HL-60 (cell line): Measurements from ENCODE around the gene CELF1.
"Not testable (repeated sequence)": the region's sequence is repeated elsewhere in the genome, so short reads cannot be mapped to it uniquely, and the experiment has no call there.

ENCODE experiments used
- DNase-seq, 2 experiments: peaks; one replicate each; pipeline ENCODE4 v3.0.0-alpha.2; 2010 to 2020; ENCODE audit warnings: low read depth in 1 of 2, low spot score in 1 of 2
- H3K27ac ChIP-seq: fragments of 250-450 bp; sonication (Bioruptor Pico); replicated peaks from 2 replicates; pipeline ENCODE4 v1.5.1; 2020; ENCODE audit warnings: mild to moderate bottlenecking, moderate library complexity
- H3K27me3 ChIP-seq: fragments of 250-450 bp; sonication (Bioruptor Pico); 2 replicates; pipeline ENCODE4 v1.5.1; 2021; ENCODE audit warnings: mild to moderate bottlenecking, moderate library complexity; ENCODE audit not compliant: insufficient read depth, poor library complexity, severe bottlenecking
- H3K4me3 ChIP-seq: replicated peaks from 2 replicates; pipeline ENCODE4 v1.5.1; 2011; ENCODE audit warnings: mild to moderate bottlenecking, control low read depth, low read length; ENCODE audit not compliant: insufficient read depth
- CTCF ChIP-seq: IDR thresholded peaks from one replicate; pipeline ENCODE4 v1.5.1; 2011; ENCODE audit warnings: low read length, control low read depth, inconsistent platforms; ENCODE audit not compliant: insufficient read depth
- GABPA ChIP-seq: IDR thresholded peaks from 2 replicates; pipeline ENCODE4 v1.6.1; 2012; ENCODE audit warnings: low read depth
- POLR2AphosphoS5 ChIP-seq: IDR thresholded peaks from 2 replicates; pipeline ENCODE4 v1.6.1; 2012; ENCODE audit warnings: low read depth
- SPI1 ChIP-seq: IDR thresholded peaks from 2 replicates; pipeline ENCODE4 v1.6.1; 2012; ENCODE audit warnings: low read depth, mild to moderate bottlenecking, borderline replicate concordance
- TF ChIP-seq, protein P1 (sequence below): IDR thresholded peaks from 2 replicates; pipeline ENCODE4 v1.6.1; 2012; ENCODE audit warnings: low read depth; ENCODE audit not compliant: insufficient replicate concordance

Gene CELF1

DNA sequence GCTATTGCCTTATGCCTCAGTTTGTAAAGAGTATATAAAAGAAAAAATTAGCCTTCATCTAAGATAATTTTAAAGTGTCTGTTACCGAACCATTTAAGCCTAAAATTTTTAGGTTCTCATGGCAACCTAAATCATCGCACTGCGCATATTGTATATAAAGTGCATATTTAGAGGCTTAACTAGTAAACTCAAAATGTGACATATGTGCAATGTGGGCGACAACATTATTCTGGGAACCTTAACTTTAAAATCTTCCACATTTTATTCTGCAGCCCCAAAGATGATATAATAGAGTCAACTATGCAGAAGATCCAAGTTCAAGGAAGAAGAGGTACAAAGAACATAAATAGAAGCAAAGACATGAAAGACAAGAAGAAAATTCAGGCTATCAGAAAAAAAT lies 23.0 kb downstream of the CELF1 start:
- no peak for DNase-seq
- TF ChIP-seq GABPA (no peak), SPI1 (no peak), POLR2AphosphoS5 (no peak), CTCF (no peak)
- TF ChIP-seq, protein P1, sequence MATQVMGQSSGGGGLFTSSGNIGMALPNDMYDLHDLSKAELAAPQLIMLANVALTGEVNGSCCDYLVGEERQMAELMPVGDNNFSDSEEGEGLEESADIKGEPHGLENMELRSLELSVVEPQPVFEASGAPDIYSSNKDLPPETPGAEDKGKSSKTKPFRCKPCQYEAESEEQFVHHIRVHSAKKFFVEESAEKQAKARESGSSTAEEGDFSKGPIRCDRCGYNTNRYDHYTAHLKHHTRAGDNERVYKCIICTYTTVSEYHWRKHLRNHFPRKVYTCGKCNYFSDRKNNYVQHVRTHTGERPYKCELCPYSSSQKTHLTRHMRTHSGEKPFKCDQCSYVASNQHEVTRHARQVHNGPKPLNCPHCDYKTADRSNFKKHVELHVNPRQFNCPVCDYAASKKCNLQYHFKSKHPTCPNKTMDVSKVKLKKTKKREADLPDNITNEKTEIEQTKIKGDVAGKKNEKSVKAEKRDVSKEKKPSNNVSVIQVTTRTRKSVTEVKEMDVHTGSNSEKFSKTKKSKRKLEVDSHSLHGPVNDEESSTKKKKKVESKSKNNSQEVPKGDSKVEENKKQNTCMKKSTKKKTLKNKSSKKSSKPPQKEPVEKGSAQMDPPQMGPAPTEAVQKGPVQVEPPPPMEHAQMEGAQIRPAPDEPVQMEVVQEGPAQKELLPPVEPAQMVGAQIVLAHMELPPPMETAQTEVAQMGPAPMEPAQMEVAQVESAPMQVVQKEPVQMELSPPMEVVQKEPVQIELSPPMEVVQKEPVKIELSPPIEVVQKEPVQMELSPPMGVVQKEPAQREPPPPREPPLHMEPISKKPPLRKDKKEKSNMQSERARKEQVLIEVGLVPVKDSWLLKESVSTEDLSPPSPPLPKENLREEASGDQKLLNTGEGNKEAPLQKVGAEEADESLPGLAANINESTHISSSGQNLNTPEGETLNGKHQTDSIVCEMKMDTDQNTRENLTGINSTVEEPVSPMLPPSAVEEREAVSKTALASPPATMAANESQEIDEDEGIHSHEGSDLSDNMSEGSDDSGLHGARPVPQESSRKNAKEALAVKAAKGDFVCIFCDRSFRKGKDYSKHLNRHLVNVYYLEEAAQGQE: no peak
- Histone ChIP-seq H3K4me3 (no peak overlapping the region), H3K27ac (no peak overlapping the region), H3K27me3 (no peaks in the 10 kb centered on the region)

DNA sequence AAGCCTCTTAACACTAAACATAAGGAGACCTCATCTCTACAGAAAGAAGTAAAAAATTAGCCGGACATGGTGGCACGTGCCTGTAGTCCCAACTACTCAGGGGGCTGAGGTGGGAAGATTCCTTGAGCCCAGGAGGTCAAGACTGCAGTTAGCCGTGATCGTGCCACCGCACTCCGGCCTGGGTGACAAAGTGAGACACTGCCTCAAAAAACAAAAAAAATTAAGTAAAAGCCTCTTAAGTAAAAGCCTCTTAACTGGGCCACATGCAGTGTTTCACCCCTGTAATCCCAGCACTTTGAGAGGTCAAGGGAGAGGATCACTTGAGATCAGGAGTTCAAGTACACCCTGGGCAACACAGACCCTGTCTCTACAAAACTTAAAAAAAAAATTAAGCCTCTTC lies 25.7 kb downstream of the CELF1 start:
- Histone ChIP-seq H3K27ac (no peak overlapping the region), H3K27me3 (no peaks in the 10 kb centered on the region), H3K4me3 (no peak overlapping the region)
- no peak for DNase-seq
- TF ChIP-seq POLR2AphosphoS5: no peak
- no peak for TF ChIP-seq CTCF
- TF ChIP-seq GABPA: no peak
- TF ChIP-seq, protein P1: no peak
- no peak for TF ChIP-seq SPI1

DNA sequence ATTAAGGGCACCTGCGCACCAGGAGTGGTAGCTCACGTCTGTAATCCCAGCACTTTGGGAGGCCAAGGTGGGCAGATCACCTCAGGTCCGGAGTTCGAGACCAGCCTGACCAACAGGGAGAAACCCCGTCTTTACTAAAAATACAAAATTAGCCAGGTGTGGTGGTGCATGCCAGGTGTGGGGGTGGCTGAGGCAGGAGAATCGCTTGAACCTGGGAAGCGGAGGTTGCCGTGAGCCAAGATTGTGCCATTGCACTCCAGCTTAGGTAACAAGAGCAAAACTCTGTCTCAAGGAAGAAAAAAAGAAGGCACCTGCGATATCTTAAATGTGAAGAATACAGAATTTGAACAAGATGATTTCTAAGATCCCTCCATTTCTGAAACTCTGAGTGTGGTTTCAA lies 26.9 kb downstream of the CELF1 start:
- not testable (repeated sequence) for H3K4me3 ChIP-seq, H3K27me3 ChIP-seq, H3K27ac ChIP-seq, DNase-seq

DNA sequence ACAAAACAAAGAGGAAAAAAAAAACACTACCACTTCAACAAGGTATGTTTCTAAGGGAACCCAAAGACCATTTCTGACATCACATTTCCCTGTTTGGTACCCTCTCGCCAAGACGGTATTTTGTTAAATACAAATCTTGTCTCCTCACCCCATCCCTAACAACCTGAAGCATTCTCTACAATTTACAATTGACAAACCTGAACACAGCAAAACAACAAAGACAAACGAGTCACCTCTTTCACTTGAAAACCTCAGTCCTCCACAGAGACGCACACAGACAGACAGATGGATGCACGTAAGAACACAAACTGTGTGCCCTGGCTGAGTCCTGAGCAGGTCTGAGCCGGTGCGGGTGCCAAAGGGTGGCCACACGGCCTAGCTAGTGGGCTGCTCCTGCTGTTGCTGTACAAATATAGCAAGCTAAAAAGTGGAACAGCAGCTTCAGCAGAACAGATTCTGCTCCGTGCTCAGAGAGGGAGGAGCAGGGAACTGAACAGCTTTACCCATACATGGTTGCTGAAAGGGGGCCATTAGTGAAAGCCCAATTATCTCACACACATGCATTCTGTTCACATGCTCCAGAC lies 28.5 kb downstream of the CELF1 start:
- no peak for TF ChIP-seq POLR2AphosphoS5
- TF ChIP-seq CTCF: no peak
- TF ChIP-seq, protein P1: no peak
- TF ChIP-seq SPI1: no peak
- no peak for TF ChIP-seq GABPA
- no peak overlapping the region for H3K4me3 ChIP-seq
- H3K27ac ChIP-seq: no peak overlapping the region; the same call in 1 of the 2 replicates
- DNase-seq: no peak
- H3K27me3 ChIP-seq: no peaks in the 10 kb centered on the region
